MM.1S (cell line): ENCODE measurements around the gene PPP4R3B.

ENCODE experiments used
- EZH2 ChIP-seq: fragments of 300-600 bp; sonication (generic); optimal IDR thresholded peaks from 2 replicates; pipeline ENCODE3; 2017; ENCODE audit warnings: low read depth, mild to moderate bottlenecking, antibody characterized with exemption, low read length, mixed read lengths
- TF ChIP-seq, protein P1 (sequence below): fragments of 300-600 bp; sonication (generic); IDR thresholded peaks from 2 replicates; pipeline ENCODE4 v1.5.1; 2016; ENCODE audit warnings: antibody characterized with exemption, low read length, mixed read lengths

DNA sequence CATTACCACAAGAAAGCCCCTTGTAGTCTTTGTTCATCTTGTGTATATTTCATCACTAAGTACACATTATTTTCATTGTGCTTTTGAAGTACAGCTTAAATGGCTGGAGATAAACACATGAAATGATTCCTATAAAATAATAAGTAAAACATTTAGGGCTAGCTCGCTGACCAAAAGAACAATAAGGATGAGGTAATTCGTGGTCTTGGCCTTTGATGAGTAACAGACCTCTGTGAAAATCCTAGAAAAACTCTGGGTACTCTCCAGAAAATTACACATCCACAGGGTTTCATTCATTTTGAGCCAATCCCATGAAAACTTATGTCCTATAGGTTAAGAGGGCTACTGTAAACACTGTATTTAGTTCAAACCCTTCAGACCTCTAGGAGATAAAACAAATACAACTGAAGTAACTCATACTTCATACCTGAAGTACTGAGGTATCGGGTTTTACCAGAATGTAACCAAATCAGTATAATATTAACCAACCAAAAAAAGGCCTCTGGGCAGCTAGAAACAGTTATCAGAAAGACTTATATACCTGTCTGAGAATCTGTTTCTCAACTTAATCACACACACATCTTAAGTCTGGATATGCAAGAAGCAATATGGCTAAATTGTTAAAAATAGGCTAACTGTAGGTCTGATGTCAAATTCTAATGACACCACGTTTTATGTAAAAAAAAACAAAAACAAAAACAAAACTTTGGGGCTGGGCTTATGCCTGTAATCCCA lies 66.9 kb downstream of the PPP4R3B start:
- TF ChIP-seq, protein P1, sequence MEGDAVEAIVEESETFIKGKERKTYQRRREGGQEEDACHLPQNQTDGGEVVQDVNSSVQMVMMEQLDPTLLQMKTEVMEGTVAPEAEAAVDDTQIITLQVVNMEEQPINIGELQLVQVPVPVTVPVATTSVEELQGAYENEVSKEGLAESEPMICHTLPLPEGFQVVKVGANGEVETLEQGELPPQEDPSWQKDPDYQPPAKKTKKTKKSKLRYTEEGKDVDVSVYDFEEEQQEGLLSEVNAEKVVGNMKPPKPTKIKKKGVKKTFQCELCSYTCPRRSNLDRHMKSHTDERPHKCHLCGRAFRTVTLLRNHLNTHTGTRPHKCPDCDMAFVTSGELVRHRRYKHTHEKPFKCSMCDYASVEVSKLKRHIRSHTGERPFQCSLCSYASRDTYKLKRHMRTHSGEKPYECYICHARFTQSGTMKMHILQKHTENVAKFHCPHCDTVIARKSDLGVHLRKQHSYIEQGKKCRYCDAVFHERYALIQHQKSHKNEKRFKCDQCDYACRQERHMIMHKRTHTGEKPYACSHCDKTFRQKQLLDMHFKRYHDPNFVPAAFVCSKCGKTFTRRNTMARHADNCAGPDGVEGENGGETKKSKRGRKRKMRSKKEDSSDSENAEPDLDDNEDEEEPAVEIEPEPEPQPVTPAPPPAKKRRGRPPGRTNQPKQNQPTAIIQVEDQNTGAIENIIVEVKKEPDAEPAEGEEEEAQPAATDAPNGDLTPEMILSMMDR, result no peak
- no peak for TF ChIP-seq EZH2
